GM10847 (cell line): ENCODE results near the gene GPR17.

Source experiments
- POLR2A ChIP-seq: IDR thresholded peaks from 2 replicates; pipeline ENCODE4 v1.6.1; 2011; ENCODE audit not compliant: insufficient read length; ENCODE audit errors: extremely low read depth

GPR17 gene

DNA sequence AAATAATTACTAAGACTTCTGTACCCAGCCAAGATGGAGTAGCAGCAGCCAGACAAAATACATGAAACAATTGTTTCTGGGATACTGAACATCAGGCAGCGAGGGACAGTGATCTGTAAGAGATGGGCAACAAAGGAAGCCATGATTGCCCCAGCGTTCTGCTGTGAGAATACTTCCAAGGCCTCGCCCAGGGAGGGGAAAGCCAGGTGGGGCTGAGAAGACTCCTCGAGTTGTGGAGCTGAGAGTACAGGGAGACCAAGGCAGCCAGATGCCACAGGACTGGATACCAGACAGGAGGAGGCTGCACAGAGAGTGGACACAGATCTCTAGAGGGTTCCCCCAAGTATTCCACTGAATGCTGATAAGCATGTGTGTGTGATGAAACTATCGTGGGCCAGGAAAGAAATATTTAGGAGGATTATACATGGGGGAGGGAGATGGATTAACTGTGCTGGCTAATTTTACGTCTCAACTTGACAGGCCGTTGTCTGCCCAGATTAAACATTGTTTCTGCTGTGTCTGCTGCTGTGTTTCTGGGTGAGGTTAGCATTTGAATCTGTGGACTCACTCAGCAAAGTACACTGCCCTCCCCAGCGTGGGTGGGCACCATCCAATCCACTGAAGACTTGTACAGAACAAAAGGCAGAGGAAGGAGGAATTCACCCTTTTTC lies 39.6 kb downstream of the GPR17 start:
- no peak for TF ChIP-seq POLR2A

DNA sequence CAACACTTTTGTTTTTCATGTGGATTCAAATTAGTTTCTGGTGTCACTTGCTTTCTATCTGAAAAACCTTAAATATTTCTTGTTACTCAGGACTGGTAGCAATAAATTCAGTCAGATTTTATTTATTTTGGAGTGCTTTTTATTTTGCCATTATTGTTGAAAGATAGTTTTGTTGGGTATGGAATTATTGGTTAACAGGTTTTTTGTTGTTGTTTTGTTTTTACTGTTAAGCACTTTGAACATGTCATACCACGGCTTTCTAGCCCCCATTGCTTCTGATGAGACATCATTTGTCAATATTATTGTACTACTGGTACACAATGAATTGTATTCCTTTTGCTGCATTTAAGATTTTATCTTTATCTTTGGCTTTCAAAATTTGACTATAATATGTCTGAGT lies 42.5 kb downstream of the GPR17 start:
- TF ChIP-seq POLR2A = no peak

DNA sequence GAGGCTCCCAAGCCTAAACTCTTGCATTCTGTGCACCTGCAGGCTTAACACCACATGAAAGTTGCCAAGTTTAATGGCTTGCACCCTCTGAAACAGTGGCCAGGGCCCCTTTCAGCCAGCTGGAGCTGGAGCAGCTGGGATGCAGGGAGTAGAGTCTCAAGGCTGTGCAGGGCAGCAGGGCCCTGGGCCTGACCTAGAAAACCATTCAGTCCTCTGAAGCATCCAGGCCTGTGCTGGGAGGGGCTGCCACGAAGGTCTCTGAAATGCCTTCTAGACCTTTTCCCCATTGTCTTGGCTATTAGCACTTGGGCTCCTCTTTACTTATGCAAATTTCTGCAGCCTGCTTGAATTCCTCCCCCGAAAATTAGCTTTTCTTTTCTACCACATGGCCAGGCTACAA lies 44.7 kb downstream of the GPR17 start:
- no peak for TF ChIP-seq POLR2A

DNA sequence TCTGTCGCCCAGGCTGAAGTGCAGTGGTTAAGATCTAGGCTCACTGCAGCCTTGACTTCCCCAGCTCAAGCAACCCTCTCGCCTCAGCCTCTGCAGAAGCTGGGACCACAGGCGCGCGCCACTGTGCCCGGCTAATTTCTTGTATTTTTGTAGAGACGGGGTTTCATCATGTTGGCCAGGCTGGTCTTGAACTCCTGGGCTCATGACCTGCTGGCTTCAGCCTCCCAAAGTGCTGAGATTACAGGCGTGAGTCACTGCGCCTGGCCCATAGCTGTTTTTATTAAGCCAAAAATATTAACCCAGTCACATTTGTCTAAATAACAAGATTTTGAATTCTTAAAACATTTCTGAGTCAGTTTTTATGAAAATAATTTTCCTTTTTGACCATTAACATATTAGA lies 49.0 kb downstream of the GPR17 start:
- TF ChIP-seq POLR2A = no peak

DNA sequence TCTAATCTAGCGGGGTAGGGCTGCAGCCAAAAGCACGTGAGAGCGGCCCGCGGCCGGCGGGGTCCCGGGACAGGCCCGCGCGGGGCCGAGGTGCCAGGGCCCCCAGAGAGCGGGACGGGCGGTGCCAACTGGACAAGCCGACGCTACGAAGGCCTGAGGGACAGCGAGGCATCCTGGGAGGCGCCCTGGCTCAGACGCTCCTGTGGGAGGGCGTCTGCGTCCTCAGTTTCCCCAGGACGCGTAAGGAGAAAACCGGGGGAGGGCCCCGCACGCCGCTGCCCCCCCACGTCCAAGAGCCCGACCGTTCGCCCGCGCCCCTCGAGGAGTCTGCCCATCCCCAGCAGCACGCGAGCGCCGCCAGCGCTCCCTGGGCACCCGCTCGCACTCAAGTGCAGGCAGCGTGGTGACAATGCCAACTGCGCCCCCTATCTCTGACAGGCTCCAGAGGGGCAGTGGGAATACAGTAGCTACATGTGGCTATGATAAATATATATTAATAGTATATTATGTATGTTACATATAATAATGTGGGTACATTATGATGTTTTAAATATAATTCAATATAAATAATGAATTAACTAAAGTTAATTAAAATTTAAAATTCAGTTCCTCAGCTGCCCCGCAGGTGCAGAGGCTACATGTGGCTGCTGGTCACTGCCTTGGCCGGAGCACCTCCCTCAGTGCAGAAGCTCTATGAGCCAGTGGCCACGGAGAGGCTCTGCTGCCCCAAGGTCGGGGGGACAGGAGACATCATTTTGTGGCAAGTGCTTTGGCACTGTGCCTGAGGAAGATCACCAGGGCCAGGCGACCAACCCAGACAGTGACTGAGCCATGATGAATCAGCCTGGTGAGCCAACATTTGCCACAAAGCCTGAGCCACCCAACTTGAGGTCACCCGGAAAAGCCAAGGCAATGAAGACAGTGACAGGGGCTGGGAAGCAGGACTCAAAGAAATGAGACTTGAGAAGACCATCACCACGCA lies 49.8 kb downstream of the GPR17 start:
- TF ChIP-seq POLR2A = no peak

DNA sequence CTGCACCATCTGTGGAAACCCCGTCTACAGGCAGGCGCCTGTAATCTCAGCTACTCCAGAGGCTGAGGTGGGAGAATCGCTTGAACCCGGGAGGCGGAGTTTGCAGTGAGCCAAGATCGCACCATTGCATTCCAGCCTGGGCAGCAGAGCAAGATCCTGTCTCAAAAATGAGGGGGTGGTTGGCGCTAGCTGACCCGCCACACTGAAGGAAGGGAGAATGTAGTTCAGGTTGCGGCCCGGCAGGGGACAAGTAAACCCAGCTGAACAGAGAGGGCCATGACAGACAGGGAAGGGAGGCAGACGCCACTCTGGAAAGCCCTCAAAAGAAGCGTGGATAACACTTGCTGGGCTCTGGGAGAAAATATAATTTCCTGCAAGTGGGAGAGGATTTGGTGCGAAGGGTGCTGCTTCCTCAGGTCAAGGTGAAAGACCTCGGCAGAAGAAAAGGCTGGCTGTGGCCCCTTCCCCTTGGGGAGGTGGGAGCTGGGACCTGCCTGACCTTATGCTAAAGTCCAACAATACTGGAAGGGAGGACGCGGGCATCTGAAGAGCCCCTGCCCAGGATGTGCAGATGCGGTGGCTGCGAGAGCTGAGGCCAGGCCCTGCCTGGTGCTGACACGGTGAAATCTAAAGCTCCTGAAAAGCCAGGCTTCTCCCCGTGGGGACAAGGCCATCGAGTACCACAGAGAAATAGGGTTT lies 51.7 kb downstream of the GPR17 start:
- TF ChIP-seq POLR2A = no peak

DNA sequence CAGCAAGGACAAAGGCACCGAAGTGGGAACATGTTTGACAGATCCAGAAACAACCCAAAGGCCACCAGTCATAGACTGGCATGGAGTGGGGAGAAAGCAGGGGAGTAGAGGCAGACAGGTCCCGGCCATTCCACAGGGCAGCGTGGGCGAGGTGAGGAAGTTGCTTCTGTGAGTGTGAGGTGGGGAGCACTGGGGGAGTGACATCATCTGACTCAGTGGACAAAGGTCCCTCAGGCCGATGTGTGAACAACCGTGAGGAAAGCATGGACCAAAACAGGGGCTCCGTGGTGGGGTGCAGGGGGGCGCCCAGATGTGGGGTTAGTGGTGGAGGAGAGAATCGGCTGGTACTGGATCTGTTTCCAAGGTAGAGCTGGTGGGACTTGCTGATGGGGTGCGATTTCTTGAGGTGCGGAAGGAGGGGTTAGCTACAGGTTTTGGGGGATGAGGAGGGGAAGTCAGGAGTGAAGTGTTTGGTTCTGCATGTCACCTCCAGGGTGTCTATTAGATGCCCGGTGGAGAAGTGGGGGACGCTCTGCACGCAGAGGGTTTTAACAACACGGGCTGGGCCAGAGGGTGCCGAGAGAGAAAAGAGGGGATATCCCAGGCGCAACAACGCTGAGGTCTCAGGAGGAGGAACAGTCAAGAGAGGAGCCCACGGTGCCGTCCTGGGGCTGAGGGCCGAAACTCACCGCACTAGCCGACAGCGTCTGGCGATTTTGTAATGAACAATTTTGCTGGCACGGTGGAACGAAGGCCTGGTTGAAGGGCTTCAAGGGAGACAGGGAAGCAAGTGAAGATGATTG lies 52.8 kb downstream of the GPR17 start:
- no peak for TF ChIP-seq POLR2A

DNA sequence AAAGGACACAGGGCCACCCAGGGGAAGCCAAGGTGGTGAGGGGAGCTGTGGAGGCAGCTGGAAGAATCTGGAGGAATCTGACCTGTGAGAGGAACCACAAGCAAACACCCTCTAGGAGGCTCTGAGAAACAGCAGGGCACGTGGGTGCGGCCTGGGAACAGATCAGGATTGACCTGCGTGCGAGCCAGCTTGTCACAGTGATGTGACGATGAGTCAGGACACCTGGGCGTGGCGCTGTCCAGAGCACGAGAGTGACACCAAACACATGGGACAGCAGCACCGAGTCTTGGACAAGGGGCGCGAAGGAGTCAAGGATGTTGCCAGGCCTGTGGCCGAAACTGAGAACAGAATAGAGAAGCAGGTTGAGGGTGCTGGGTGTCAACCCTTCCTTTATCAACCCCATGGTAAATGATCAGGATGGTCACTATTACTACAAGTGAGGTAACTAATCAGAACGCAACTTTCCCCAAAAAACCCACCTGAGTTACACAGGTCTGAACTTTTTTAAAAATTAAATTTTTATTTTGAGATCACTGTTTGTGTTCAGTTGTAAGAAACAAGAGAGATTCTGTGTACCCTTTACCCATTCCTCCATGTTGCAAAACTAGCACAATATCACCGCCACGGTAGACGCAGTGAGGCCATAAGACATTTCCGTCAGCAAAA lies 54.7 kb downstream of the GPR17 start:
- no peak for TF ChIP-seq POLR2A

DNA sequence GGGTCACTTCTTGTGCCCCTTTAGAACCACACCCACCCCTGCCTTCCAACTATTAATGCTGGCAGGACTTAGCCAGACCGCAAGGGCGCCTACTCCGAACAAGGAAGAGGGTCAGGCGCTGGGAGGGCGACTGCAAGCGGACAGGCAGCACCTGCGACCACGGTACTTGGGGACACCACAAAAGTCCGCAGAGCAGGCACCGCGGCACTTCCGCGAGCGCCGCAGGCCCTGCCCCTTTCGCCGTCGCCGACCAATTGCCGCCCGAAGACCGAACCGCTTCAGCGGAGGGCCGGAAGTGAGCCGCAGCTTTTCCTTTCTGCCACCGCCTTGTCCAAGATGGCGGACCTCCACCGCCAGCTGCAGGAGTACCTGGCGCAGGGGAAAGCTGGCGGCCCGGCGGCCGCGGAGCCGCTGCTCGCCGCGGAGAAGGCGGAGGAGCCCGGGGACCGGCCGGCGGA lies 55.3 kb downstream of the GPR17 start, which contains the start of gene SFT2D3:
Gene SFT2D3 (plus strand): TSS at position 305 of the 458 bp plus-strand sequence. CDS start 32 bp downstream, at position 337.
- peak; percentile 97 for TF ChIP-seq POLR2A

DNA sequence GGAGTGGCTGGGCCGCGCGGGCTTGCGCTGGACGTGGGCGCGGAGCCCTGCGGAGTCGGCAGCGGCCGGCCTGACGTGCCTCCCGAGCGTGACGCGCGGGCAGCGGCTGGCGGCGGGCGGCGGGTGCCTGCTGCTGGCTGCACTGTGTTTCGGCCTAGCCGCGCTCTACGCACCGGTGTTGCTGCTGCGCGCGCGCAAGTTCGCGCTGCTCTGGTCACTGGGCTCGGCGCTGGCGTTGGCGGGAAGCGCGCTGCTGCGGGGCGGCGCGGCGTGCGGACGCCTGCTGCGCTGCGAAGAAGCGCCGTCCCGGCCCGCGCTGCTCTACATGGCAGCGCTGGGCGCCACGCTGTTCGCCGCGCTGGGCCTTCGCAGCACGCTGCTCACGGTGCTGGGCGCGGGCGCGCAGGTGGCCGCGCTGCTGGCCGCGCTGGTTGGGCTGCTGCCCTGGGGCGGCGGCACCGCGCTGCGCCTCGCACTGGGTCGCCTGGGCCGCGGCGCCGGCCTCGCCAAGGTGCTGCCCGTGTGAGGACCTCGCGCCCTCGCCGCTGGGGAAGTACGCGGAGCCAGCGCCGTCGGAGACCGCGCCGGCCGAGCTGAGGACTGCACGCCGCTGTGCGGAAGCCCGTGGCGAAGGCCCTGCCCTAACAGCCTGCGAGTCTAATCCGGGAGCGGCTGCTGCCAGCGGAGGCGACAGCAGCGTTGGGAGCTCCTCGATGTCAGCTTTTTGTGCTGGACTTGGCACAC lies 55.9 kb downstream of the GPR17 start:
- TF ChIP-seq POLR2A = no peak
